Right cardiac atrium (tissue), 5 donors: Measurements from ENCODE around the gene ZNF559. TPM values are rescaled to one million over a fixed set of nuclear protein-coding genes. Genes with fewer than 3 reads are reported as not detected.
"Not testable (repeated sequence)": the region's sequence is repeated elsewhere in the genome, so short reads cannot be mapped to it uniquely, and the experiment has no call there.

Source experiments
- ATAC-seq, 2 donors: fragments of 200-7000 bp; cut with Tn5 transposase; one replicate each; pipeline versions ENCODE4 v1.8.0 to v1.9.1; 2020; ENCODE audit warnings: moderate library complexity in 2 of 2, mild to moderate bottlenecking in 1 of 2
- DNase-seq, 3 donors: peaks; one replicate each; pipeline ENCODE4 v3.0.0-alpha.2; 2020
- H3K27ac ChIP-seq: one replicate; pipeline ENCODE4 v1.5.1; 2013; ENCODE audit warnings: mild to moderate bottlenecking, low read length, control low read depth, moderate library complexity
- H3K27me3 ChIP-seq: one replicate; pipeline ENCODE4 v1.6.1; 2013; ENCODE audit not compliant: control insufficient read depth, insufficient read depth
- H3K4me1 ChIP-seq: one replicate; pipeline ENCODE4 v1.6.1; 2013; ENCODE audit warnings: low read length; ENCODE audit not compliant: control insufficient read depth, insufficient read depth
- H3K4me3 ChIP-seq: one replicate; pipeline ENCODE4 v1.5.1; 2013; ENCODE audit warnings: low read length, control low read depth
- H3K9me3 ChIP-seq: one replicate; pipeline ENCODE4 v1.6.1; 2013; ENCODE audit warnings: low read length; ENCODE audit not compliant: control insufficient read depth
- WGBS: extraction: QIAGEN DNeasy Blood & Tissue Kit; methylation state at CpG from one replicate; pipeline ENCODE4 v1.1.7; 2013; 5-methylcytosine and 5-hydroxymethylcytosine counted together
- intact Hi-C, 4 donors: fragments of 100-400 bp; cut with DNase I; formaldehyde crosslinking; loops; one replicate each; pipeline versions ENCODE4 v1.11.0 to v1.14.0; 2022 to 2023
- long read RNA-seq, 4 donors: library from polyadenylated mRNA; unstranded; transcript quantifications; one replicate each; pipeline ENCODE4 v2.0.0, GENCODE V29; 2020 to 2021
- polyA plus RNA-seq: library from polyadenylated mRNA; stranded (reverse); fragments of 200-250 nt; gene quantifications from one replicate; pipeline ENCODE4 v1.2.3, GENCODE V29; 2013
- total RNA-seq, 4 donors: library from RNA; stranded (reverse); fragmentation: NEBNext Ultra II Directional; extraction: Animal tissue kit (Norgen Biotek cat#: 25700); gene quantifications; one replicate each; pipeline ENCODE4 v1.2.1, GENCODE V29; 2021
- donor health status: healthy with polysubstance abuse.
- donor health status: DM: no; HTN: yes; CAD: no.
- donor health status: DM: no; HTN: no; CAD: no.
- donor health status: DM: no; HTN: yes; CAD: no; lungs with severe emphysema.
- donor health status: DM: yes; HTN: yes; CAD: no.

Gene ZNF559
- total RNA-seq (10 to 100 TPM; 13.9 to 21.7 (median 19.9) TPM), polyA plus RNA-seq (19.4 TPM)
- long read RNA-seq, donor 1, partial matches to known transcripts: 5 of 16 reads
- long read RNA-seq, donor 1, other reads (novel, unspliced or antisense): 6 of 16 reads
- long read RNA-seq, donor 2, partial matches to known transcripts: 2 of 5 reads
- long read RNA-seq, donor 2, other reads (novel, unspliced or antisense): 2 of 5 reads
- long read RNA-seq, donor 3, partial matches to known transcripts: 5 of 25 reads
- long read RNA-seq, donor 3, other reads (novel, unspliced or antisense): 18 of 25 reads
- long read RNA-seq, donor 4, partial matches to known transcripts: 2 of 11 reads
- long read RNA-seq, donor 4, other reads (novel, unspliced or antisense): 9 of 11 reads

GRCh38 chr19:9323919-9324583, at the start of gene ZNF559:
TSS of gene ZNF559 (plus strand) at chr19:9324179. CDS start at chr19:9338550, 14,371 bp downstream.
- no peaks in the 10 kb centered on the region for H3K27me3 ChIP-seq
- WGBS: under 1% methylated on average over 48 of the region's 48 CpGs
- peaks cover 2% of the 10 kb centered on the region for H3K4me1 ChIP-seq
- peak; percentile 91 to 98 (median 97) for DNase-seq
- peak within 1 kb of the TSS; percentile 94 for H3K27ac ChIP-seq
- peaks cover 2% of the 10 kb centered on the region for H3K9me3 ChIP-seq
- peak; percentile 99 for ATAC-seq
- H3K4me3 ChIP-seq: peak within 1 kb of the TSS; percentile 87
- intact Hi-C loops: no loop called here

- H3K4me3 ChIP-seq, intact Hi-C loops, H3K4me1 ChIP-seq, DNase-seq, ATAC-seq, H3K27ac ChIP-seq, H3K9me3 ChIP-seq, H3K27me3 ChIP-seq: not testable (repeated sequence)
- 12% methylated on average over 33 of the region's 38 CpGs for WGBS
Measured at GRCh38 chr19:9283485-9283884, 40.5 kb upstream of the ZNF559 start.

GRCh38 chr19:9289231-9289884, 34.6 kb upstream of the ZNF559 start:
- intact Hi-C loops: no loop called here
- Histone ChIP-seq H3K4me3 (no peak overlapping the region), H3K27ac (no peak overlapping the region), H3K9me3 (peaks cover 6% of the 10 kb centered on the region), H3K4me1 (no peaks in the 10 kb centered on the region), H3K27me3 (no peaks in the 10 kb centered on the region)
- DNase-seq (no peak), ATAC-seq (no peak)
- WGBS: 98% methylated on average over 2 of the region's 2 CpGs

- 95% methylated on average over 4 of the region's 4 CpGs for WGBS
- H3K27me3 ChIP-seq: no peaks in the 10 kb centered on the region
- intact Hi-C loops: no loop called here
- no peaks in the 10 kb centered on the region for H3K4me1 ChIP-seq
- H3K9me3 ChIP-seq: peaks cover 20% of the 10 kb centered on the region
- no peak overlapping the region for H3K27ac ChIP-seq
- H3K4me3 ChIP-seq: no peak overlapping the region
- DNase-seq: no peak
- ATAC-seq: no peak
Measured at GRCh38 chr19:9295411-9295849, 28.5 kb upstream of the ZNF559 start.

- WGBS: 75% methylated on average over 2 of the region's 2 CpGs
- Histone ChIP-seq H3K27ac (no peak overlapping the region), H3K27me3 (no peaks in the 10 kb centered on the region), H3K4me3 (peak overlapping the region; percentile 16), H3K9me3 (peaks cover 23% of the 10 kb centered on the region), H3K4me1 (no peaks in the 10 kb centered on the region)
- intact Hi-C loops: no loop called here
- ATAC-seq (no peak), DNase-seq (no peak)
Measured at GRCh38 chr19:9296336-9296735, 27.6 kb upstream of the ZNF559 start.

GRCh38 chr19:9306443-9306842, 17.5 kb upstream of the ZNF559 start:
- Histone ChIP-seq H3K27ac (no peak overlapping the region), H3K4me3 (no peak overlapping the region), H3K4me1 (no peaks in the 10 kb centered on the region), H3K9me3 (no peaks in the 10 kb centered on the region), H3K27me3 (no peaks in the 10 kb centered on the region)
- DNase-seq (no peak), ATAC-seq (no peak)
- WGBS: 97% methylated on average over 1 of the region's 1 CpG
- intact Hi-C loops: no loop called here

- no peaks in the 10 kb centered on the region for H3K9me3 ChIP-seq
- intact Hi-C loops: no loop called here
- H3K4me3 ChIP-seq: peak overlapping the region; percentile 94
- no peaks in the 10 kb centered on the region for H3K27me3 ChIP-seq
- WGBS: 62% methylated on average over 10 of the region's 10 CpGs
- ATAC-seq (no peak), DNase-seq (no peak)
- H3K27ac ChIP-seq: no peak overlapping the region
- no peaks in the 10 kb centered on the region for H3K4me1 ChIP-seq
Measured at GRCh38 chr19:9308091-9308770, 15.7 kb upstream of the ZNF559 start.

GRCh38 chr19:9309139-9309973, 14.6 kb upstream of the ZNF559 start, which contains the start of gene ZNF699:
TSS of gene ZNF699 (minus strand) at chr19:9309838. CDS start at chr19:9305119, 4,719 bp downstream.
- ATAC-seq: peak; percentile 99
- intact Hi-C loops: no loop called here
- Histone ChIP-seq H3K4me1 (no peaks in the 10 kb centered on the region), H3K27me3 (no peaks in the 10 kb centered on the region), H3K4me3 (peak within 1 kb of the TSS; percentile 94), H3K27ac (peak within 1 kb of the TSS; percentile 87), H3K9me3 (no peaks in the 10 kb centered on the region)
- DNase-seq: peak; percentile 99 to 100 (median 99)
- WGBS: under 1% methylated on average over 63 of the region's 63 CpGs

GRCh38 chr19:9309974-9310446, 14.0 kb upstream of the ZNF559 start:
- DNase-seq: peak; percentile 95 to 97 (median 97)
- intact Hi-C loops: loop anchor here in 2 of 4 donors (5.0 kb wide), 1 partner anchor 487 kb away; no protein-coding TSS in a partner anchor
- Histone ChIP-seq H3K27me3 (no peaks in the 10 kb centered on the region), H3K4me1 (no peaks in the 10 kb centered on the region), H3K27ac (peak overlapping the region; percentile 87), H3K4me3 (peak overlapping the region; percentile 94), H3K9me3 (no peaks in the 10 kb centered on the region)
- 6% methylated on average over 13 of the region's 13 CpGs for WGBS
- peak; percentile 97 to 98 for ATAC-seq

GRCh38 chr19:9313756-9314155, 10.2 kb upstream of the ZNF559 start:
- Histone ChIP-seq H3K4me3 (no peak overlapping the region), H3K27me3 (no peaks in the 10 kb centered on the region), H3K27ac (no peak overlapping the region), H3K9me3 (no peaks in the 10 kb centered on the region), H3K4me1 (no peaks in the 10 kb centered on the region)
- ATAC-seq: no peak
- no peak for DNase-seq
- WGBS: 72% methylated on average over 4 of the region's 4 CpGs
- intact Hi-C loops: loop anchor here in 2 of 4 donors (5.0 kb wide), 1 partner anchor 484 kb away; no protein-coding TSS in a partner anchor
